Esophagus mucosa (tissue), 1 donor: ENCODE data around the gene ABCA5. TPM values are rescaled to one million over a fixed set of nuclear protein-coding genes. Genes with fewer than 3 reads are reported as not detected.
"Not testable (repeated sequence)": the region's sequence is repeated elsewhere in the genome, so short reads cannot be mapped to it uniquely, and the experiment has no call there.

Experiments used
- ATAC-seq: fragments of 200-7000 bp; cut with Tn5 transposase; one replicate; pipeline ENCODE4 v1.9.1; 2020
- total RNA-seq: library from RNA; stranded (reverse); gene quantifications from one replicate; pipeline ENCODE4 v1.2.4, GENCODE V29; 2023
- donor health status: DM: yes; HTN: yes; CAD: no.

The ABCA5 gene
- total RNA-seq, 1 donor from 2014 or later = 20.4 TPM

- ATAC-seq = no peak
These were observed 4.8 kb upstream of the ABCA5 start for GRCh38 chr17:69331756-69332155.

GRCh38 chr17:69326377-69327059, 415 bp downstream of the ABCA5 start:
- no peak for ATAC-seq

GRCh38 chr17:69325518-69326376, 1.2 kb downstream of the ABCA5 start:
- peak; percentile 34 for ATAC-seq

- ATAC-seq = no peak
These were observed 3.1 kb downstream of the ABCA5 start for GRCh38 chr17:69323806-69324205.

GRCh38 chr17:69320908-69321238, 6.1 kb downstream of the ABCA5 start:
- ATAC-seq = no peak

GRCh38 chr17:69320210-69320907, 6.6 kb downstream of the ABCA5 start:
- no peak for ATAC-seq

- no peak for ATAC-seq
These were observed 9.3 kb downstream of the ABCA5 start for GRCh38 chr17:69317625-69318024.

GRCh38 chr17:69314246-69315065, 12.5 kb downstream of the ABCA5 start:
- ATAC-seq = no peak

GRCh38 chr17:69305177-69305576, 21.8 kb downstream of the ABCA5 start:
- no peak for ATAC-seq

- no peak for ATAC-seq
These were observed 24.3 kb downstream of the ABCA5 start for GRCh38 chr17:69302682-69303081.

- ATAC-seq = no peak
These were observed 26.7 kb downstream of the ABCA5 start for GRCh38 chr17:69300222-69300621.

GRCh38 chr17:69298120-69298722, 28.7 kb downstream of the ABCA5 start:
- not testable (repeated sequence) for ATAC-seq

GRCh38 chr17:69287168-69287567, 39.8 kb downstream of the ABCA5 start:
- no peak for ATAC-seq

- ATAC-seq = no peak
These were observed 40.7 kb downstream of the ABCA5 start for GRCh38 chr17:69286257-69286656.

GRCh38 chr17:69284646-69285045, 42.3 kb downstream of the ABCA5 start:
- no peak for ATAC-seq

GRCh38 chr17:69282002-69282401, 44.9 kb downstream of the ABCA5 start:
- no peak for ATAC-seq

GRCh38 chr17:69276279-69276678, 50.7 kb downstream of the ABCA5 start:
- not testable (repeated sequence) for ATAC-seq

- ATAC-seq = no peak
These were observed 51.2 kb downstream of the ABCA5 start for GRCh38 chr17:69275751-69276150.

GRCh38 chr17:69271023-69271422, 55.9 kb downstream of the ABCA5 start:
- no peak for ATAC-seq

GRCh38 chr17:69269131-69269998, 57.6 kb downstream of the ABCA5 start:
- ATAC-seq = no peak

- ATAC-seq = no peak
These were observed 58.4 kb downstream of the ABCA5 start for GRCh38 chr17:69268543-69269014.
